H1 (cell line): ENCODE measurements around the gene TGFBR2. TPM values are rescaled to one million over a fixed set of nuclear protein-coding genes. Genes with fewer than 3 reads are reported as not detected.

Experiments
- CTCF ChIA-PET: fragments of 300-600 bp; sonication (Branson Sonifier 250); formaldehyde crosslinking; loops from one replicate; lab custom pipeline; 2021; ENCODE audit not compliant: partially characterized antibody; lab: Charles Lee
- POLR2A ChIA-PET: fragments of 300-600 bp; sonication (Branson Sonifier 250); formaldehyde crosslinking; loops from one replicate; lab custom pipeline; 2021; ENCODE audit warnings: inconsistent platforms; ENCODE audit not compliant: partially characterized antibody; lab: Charles Lee
- DNase-seq, 2 experiments: peaks; one replicate each; pipeline versions ENCODE4 v3.0.0 to v3.0.0-alpha.2; 2010 to 2022; ENCODE audit warnings: low spot score in 2 of 2, low read depth in 1 of 2, mixed read lengths in 1 of 2
- FAIRE-seq: peaks from 2 replicates; lab custom pipeline; 2011; peaks lifted over from hg19 to GRCh38; lab: Jason Lieb, UNC
- H2AFZ ChIP-seq: 2 replicates; pipeline ENCODE4 v1.8.1; 2012; ENCODE audit warnings: low read length, inconsistent platforms
- H2AK5ac ChIP-seq: 2 replicates; pipeline ENCODE4 v1.6.1; 2013; ENCODE audit warnings: low read depth, low read length
- H2BK120ac ChIP-seq: replicated peaks from 2 replicates; pipeline ENCODE3; 2013; ENCODE audit warnings: low read depth, low read length, inconsistent platforms
- H2BK12ac ChIP-seq: 2 replicates; pipeline ENCODE4 v1.6.1; 2013; ENCODE audit warnings: low read depth, low read length
- H2BK15ac ChIP-seq: 2 replicates; pipeline ENCODE4 v1.6.1; 2013; ENCODE audit warnings: low read length
- H2BK20ac ChIP-seq: 2 replicates; pipeline ENCODE4 v1.6.1; 2013; ENCODE audit warnings: low read length
- H2BK5ac ChIP-seq: 2 replicates; pipeline ENCODE4 v1.6.1; 2013; ENCODE audit warnings: low read depth, low read length
- H3K14ac ChIP-seq: 2 replicates; pipeline ENCODE4 v1.6.1; 2013; ENCODE audit warnings: inconsistent platforms; ENCODE audit not compliant: insufficient read length
- H3K18ac ChIP-seq: 2 replicates; pipeline ENCODE4 v1.6.1; 2013; ENCODE audit warnings: low read length; ENCODE audit errors: extremely low read depth
- H3K23ac ChIP-seq: 2 replicates; pipeline ENCODE4 v1.6.1; 2013; ENCODE audit warnings: inconsistent platforms; ENCODE audit not compliant: insufficient read length
- H3K23me2 ChIP-seq: 2 replicates; pipeline ENCODE4 v1.6.1; 2013; ENCODE audit warnings: low read depth, low read length
- H3K27ac ChIP-seq: 2 replicates; pipeline ENCODE4 v1.6.1; 2011; ENCODE audit warnings: low read depth, low read length, inconsistent platforms
- H3K27me3 ChIP-seq, 4 experiments: replicated peaks in 1 of 4; 1 replicate in 1 of 4; 2 replicates in 3 of 4; pipeline versions ENCODE4 v1.6.1 to v1.8.1; 2011 to 2013; ENCODE audit warnings: low read length in 3 of 4, mild to moderate bottlenecking in 3 of 4, inconsistent platforms in 2 of 4, mixed read lengths in 2 of 4, moderate library complexity in 1 of 4; ENCODE audit not compliant: control insufficient read depth in 3 of 4, insufficient read depth in 3 of 4; ENCODE audit errors: extremely low read depth in 1 of 4
- H3K36me3 ChIP-seq, 4 experiments: 2 replicates each; pipeline versions ENCODE4 v1.6.1 to v1.8.1; 2011 to 2013; ENCODE audit warnings: mild to moderate bottlenecking in 4 of 4, low read length in 3 of 4, moderate library complexity in 2 of 4, control low read depth in 1 of 4, inconsistent platforms in 1 of 4; ENCODE audit not compliant: insufficient read depth in 4 of 4, control insufficient read depth in 2 of 4
- H3K4ac ChIP-seq: replicated peaks from 2 replicates; pipeline ENCODE3; 2013; ENCODE audit warnings: low read length, low read depth, mixed read lengths, inconsistent platforms; ENCODE audit not compliant: insufficient read length
- H3K4me1 ChIP-seq, 4 experiments: replicated peaks in 1 of 4; 1 replicate in 1 of 4; 2 replicates in 3 of 4; pipeline versions ENCODE4 v1.6.1 to v1.8.1; 2011 to 2013; ENCODE audit warnings: low read length in 3 of 4, inconsistent platforms in 2 of 4, mixed read lengths in 1 of 4; ENCODE audit not compliant: insufficient read depth in 4 of 4, control insufficient read depth in 3 of 4
- H3K4me2 ChIP-seq, 2 experiments: 2 replicates each; pipeline versions ENCODE4 v1.6.1 to v1.8.1; 2011 to 2013; ENCODE audit warnings: low read depth in 2 of 2, low read length in 2 of 2, control low read depth in 1 of 2, inconsistent platforms in 1 of 2, mild to moderate bottlenecking in 1 of 2; ENCODE audit not compliant: insufficient read depth in 1 of 2
- H3K4me3 ChIP-seq, 4 experiments: fragments of 200-600, 300-600 bp in 1 of 4; sonication (generic), shearing (Covaris generic), sonication (Bioruptor Twin) in 1 of 4; 2 replicates each; pipeline versions ENCODE4 v1.5.1 to v1.8.1; 2011 to 2016; ENCODE audit warnings: low read length in 4 of 4, low read depth in 3 of 4, control low read depth in 2 of 4, inconsistent platforms in 2 of 4, mild to moderate bottlenecking in 2 of 4, mixed read lengths in 1 of 4, moderate library complexity in 1 of 4; ENCODE audit not compliant: insufficient read depth in 2 of 4; ENCODE audit errors: extremely low read depth in 1 of 4
- H3K56ac ChIP-seq: replicated peaks from 2 replicates; pipeline ENCODE3; 2013; ENCODE audit warnings: low read depth, mild to moderate bottlenecking, mixed read lengths, low read length, inconsistent platforms; ENCODE audit not compliant: insufficient read length
- H3K79me1 ChIP-seq: 2 replicates; pipeline ENCODE4 v1.6.1; 2013; ENCODE audit warnings: low read depth, low read length, control low read depth
- H3K79me2 ChIP-seq, 2 experiments: 2 replicates each; pipeline versions ENCODE4 v1.6.1 to v1.8.1; 2012 to 2013; ENCODE audit warnings: low read length in 2 of 2, mild to moderate bottlenecking in 2 of 2, inconsistent platforms in 1 of 2; ENCODE audit not compliant: insufficient read depth in 2 of 2, control insufficient read depth in 1 of 2
- H3K9ac ChIP-seq, 4 experiments: replicated peaks in 1 of 4; 1 replicate in 1 of 4; 2 replicates in 3 of 4; pipeline versions ENCODE4 v1.6.1 to v1.8.1; 2011 to 2013; ENCODE audit warnings: low read depth in 3 of 4, low read length in 3 of 4, control low read depth in 2 of 4, mild to moderate bottlenecking in 2 of 4, moderate library complexity in 2 of 4, inconsistent platforms in 1 of 4; ENCODE audit errors: extremely low read depth in 1 of 4
- H3K9me3 ChIP-seq, 2 experiments: 2 replicates each; pipeline versions ENCODE4 v1.6.1 to v1.8.1; 2012 to 2013; ENCODE audit warnings: mild to moderate bottlenecking in 2 of 2, moderate library complexity in 2 of 2, control low read depth in 1 of 2, inconsistent platforms in 1 of 2, low read depth in 1 of 2, low read length in 1 of 2, mixed read lengths in 1 of 2; ENCODE audit not compliant: insufficient read depth in 2 of 2
- H4K20me1 ChIP-seq, 2 experiments: replicated peaks in 1 of 2; 2 replicates each; pipeline versions ENCODE3 to v1.8.1; 2011 to 2013; ENCODE audit warnings: inconsistent platforms in 2 of 2, low read length in 2 of 2, mild to moderate bottlenecking in 1 of 2; ENCODE audit not compliant: insufficient read depth in 2 of 2, control insufficient read depth in 1 of 2
- H4K5ac ChIP-seq: 2 replicates; pipeline ENCODE4 v1.6.1; 2013; ENCODE audit warnings: low read length, low read depth, mixed read lengths, inconsistent platforms; ENCODE audit not compliant: insufficient read length
- H4K8ac ChIP-seq: 2 replicates; pipeline ENCODE4 v1.8.0; 2013; ENCODE audit warnings: mild to moderate bottlenecking, moderate library complexity, low read length, inconsistent platforms; ENCODE audit not compliant: insufficient read depth; ENCODE audit errors: extremely low read depth
- H4K91ac ChIP-seq: replicated peaks from 2 replicates; pipeline ENCODE3; 2013; ENCODE audit warnings: low read length, mixed read lengths, inconsistent platforms; ENCODE audit not compliant: insufficient read length
- BRCA1 ChIP-seq: IDR thresholded peaks from 2 replicates; pipeline ENCODE4 v1.6.1; 2012; ENCODE audit warnings: low read depth, low read length, improper control_type of control experiment
- GABPA ChIP-seq: IDR thresholded peaks from 2 replicates; pipeline ENCODE4 v1.6.1; 2011; ENCODE audit warnings: mild to moderate bottlenecking, low read length, moderate library complexity, borderline replicate concordance; ENCODE audit not compliant: insufficient read depth
- JUN ChIP-seq: IDR thresholded peaks from 2 replicates; pipeline ENCODE4 v1.6.1; 2011; ENCODE audit warnings: low read depth, mild to moderate bottlenecking, improper control_type of control experiment, low read length
- RXRA ChIP-seq: IDR thresholded peaks from 2 replicates; pipeline ENCODE4 v1.6.1; 2011; ENCODE audit warnings: low read depth, mild to moderate bottlenecking, low read length, moderate library complexity; ENCODE audit not compliant: insufficient read depth
- SIX5 ChIP-seq: IDR thresholded peaks from 2 replicates; pipeline ENCODE4 v1.6.1; 2011; ENCODE audit warnings: mild to moderate bottlenecking, low read depth, low read length
- SRF ChIP-seq: IDR thresholded peaks from 2 replicates; pipeline ENCODE4 v1.6.1; 2011; ENCODE audit warnings: mild to moderate bottlenecking, low read depth, low read length, moderate library complexity
- WGBS, 2 experiments: shearing (Covaris generic) in 1 of 2; methylation state at CpG; one replicate each; pipeline versions ENCODE4 v1.1.6 to v1.1.7; 2013 to 2015; ENCODE audit warnings: low lambda C conversion rate in 2 of 2, mixed read lengths in 2 of 2, inconsistent platforms in 1 of 2, low coverage in 1 of 2, missing lambda C conversion rate in 1 of 2; ENCODE audit not compliant: insufficient replicate concordance in 2 of 2, insufficient coverage in 1 of 2, insufficient read length in 1 of 2; ENCODE audit errors: extremely low coverage in 1 of 2, missing lambda C conversion rate in 1 of 2; 5-methylcytosine and 5-hydroxymethylcytosine counted together
- polyA plus RNA-seq, 7 experiments: library from polyadenylated mRNA; depleted of rRNA in 3 of 7; stranded (reverse) in 5 of 7; unstranded in 2 of 7; fragments of >200 nt in 5 of 7; fragments of 200-250 nt in 2 of 7; gene quantifications; 1 replicate in 5 of 7; 2 replicates in 1 of 7; 4 replicates in 1 of 7; pipeline versions ENCODE4 v1.2.1 to v1.2.3, GENCODE V29; 2011 to 2013; ENCODE audit warnings: missing spikeins in 2 of 7, mixed read lengths in 2 of 7
- total RNA-seq: library from RNA; stranded (reverse); fragmentation: NEBNext Ultra II Directional; extraction: Animal tissue kit (Norgen Biotek cat#: 25700); gene quantifications from 2 replicates; pipeline ENCODE4 v1.2.1, GENCODE V29; 2021

The TGFBR2 gene
- total and polyA plus RNA-seq, 2 of the 8 experiments (the other 6 are each of a cell fraction or from before 2014, with no cell fraction given) = 4.2 to 7.4 TPM

- no peak overlapping the region for H2BK5ac ChIP-seq
- no peaks in the 10 kb centered on the region for H3K79me1 ChIP-seq
- no peaks in the 10 kb centered on the region for H3K4me1 ChIP-seq
- H4K20me1 ChIP-seq = no peaks in the 10 kb centered on the region
- no peak overlapping the region for H2BK15ac ChIP-seq
- no peak overlapping the region for H4K91ac ChIP-seq
- no peak overlapping the region for H3K18ac ChIP-seq
- no peak overlapping the region for H2AK5ac ChIP-seq
- H2BK20ac ChIP-seq = no peak overlapping the region
- no peak overlapping the region for H3K56ac ChIP-seq
- H3K9me3 ChIP-seq = no peaks in the 10 kb centered on the region
- no peak overlapping the region for H3K4me2 ChIP-seq
- H2BK120ac ChIP-seq = no peak overlapping the region
- H3K14ac ChIP-seq = no peak overlapping the region
- no peak overlapping the region for H2AFZ ChIP-seq
- H3K4me3 ChIP-seq = no peak overlapping the region
- no peaks in the 10 kb centered on the region for H3K36me3 ChIP-seq
- ChIA-PET CTCF (interaction anchor here (1.0 to 1.9 kb wide), 3 partner anchors 10 to 39 kb away, joined by 3 to 5 read pairs (median 5); no protein-coding TSS in a partner anchor), POLR2A (no interaction called here)
- no peak overlapping the region for H3K23ac ChIP-seq
- no peak overlapping the region for H3K9ac ChIP-seq
- no peaks in the 10 kb centered on the region for H3K79me2 ChIP-seq
- H4K5ac ChIP-seq = no peak overlapping the region
- H3K4ac ChIP-seq = no peak overlapping the region
- no peak overlapping the region for H2BK12ac ChIP-seq
- FAIRE-seq (no peak), DNase-seq (no peak)
- H3K23me2 ChIP-seq = no peaks in the 10 kb centered on the region; the same call in 1 of the 2 replicates
- H4K8ac ChIP-seq = no peak overlapping the region
- WGBS, 2 experiments = 86% methylated on average over 2 of the region's 2 CpGs; no CpG with 5 or more reads in 1 of the 2 experiments
- H3K27ac ChIP-seq = no peak overlapping the region
- H3K27me3 ChIP-seq = peaks cover 0 to 2% (median 0%) of the 10 kb centered on the region in 4 experiments; a peak in 1 of 7 replicates
- TF ChIP-seq JUN = no peak
- no peak for TF ChIP-seq GABPA
- no peak for TF ChIP-seq SIX5
- no peak for TF ChIP-seq RXRA
- TF ChIP-seq SRF = no peak
- no peak for TF ChIP-seq BRCA1
Measured at GRCh38 chr3:30729512-30729911, 123.1 kb downstream of the TGFBR2 start.
